Activated gamma-delta T cell treated with Interleukin-2 at 50 U/mL for 16 hours (primary cell): ENCODE results near the gene ADAM22.
"Not testable (repeated sequence)": the region's sequence is repeated elsewhere in the genome, so short reads cannot be mapped to it uniquely, and the experiment has no call there.

Experiments
- DNase-seq: peaks from one replicate; pipeline ENCODE4 v3.0.0-alpha.2; 2020

The ADAM22 gene, protein sequence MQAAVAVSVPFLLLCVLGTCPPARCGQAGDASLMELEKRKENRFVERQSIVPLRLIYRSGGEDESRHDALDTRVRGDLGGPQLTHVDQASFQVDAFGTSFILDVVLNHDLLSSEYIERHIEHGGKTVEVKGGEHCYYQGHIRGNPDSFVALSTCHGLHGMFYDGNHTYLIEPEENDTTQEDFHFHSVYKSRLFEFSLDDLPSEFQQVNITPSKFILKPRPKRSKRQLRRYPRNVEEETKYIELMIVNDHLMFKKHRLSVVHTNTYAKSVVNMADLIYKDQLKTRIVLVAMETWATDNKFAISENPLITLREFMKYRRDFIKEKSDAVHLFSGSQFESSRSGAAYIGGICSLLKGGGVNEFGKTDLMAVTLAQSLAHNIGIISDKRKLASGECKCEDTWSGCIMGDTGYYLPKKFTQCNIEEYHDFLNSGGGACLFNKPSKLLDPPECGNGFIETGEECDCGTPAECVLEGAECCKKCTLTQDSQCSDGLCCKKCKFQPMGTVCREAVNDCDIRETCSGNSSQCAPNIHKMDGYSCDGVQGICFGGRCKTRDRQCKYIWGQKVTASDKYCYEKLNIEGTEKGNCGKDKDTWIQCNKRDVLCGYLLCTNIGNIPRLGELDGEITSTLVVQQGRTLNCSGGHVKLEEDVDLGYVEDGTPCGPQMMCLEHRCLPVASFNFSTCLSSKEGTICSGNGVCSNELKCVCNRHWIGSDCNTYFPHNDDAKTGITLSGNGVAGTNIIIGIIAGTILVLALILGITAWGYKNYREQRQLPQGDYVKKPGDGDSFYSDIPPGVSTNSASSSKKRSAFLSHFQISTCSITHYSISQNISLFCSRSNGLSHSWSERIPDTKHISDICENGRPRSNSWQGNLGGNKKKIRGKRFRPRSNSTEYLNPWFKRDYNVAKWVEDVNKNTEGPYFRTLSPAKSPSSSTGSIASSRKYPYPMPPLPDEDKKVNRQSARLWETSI

DNA sequence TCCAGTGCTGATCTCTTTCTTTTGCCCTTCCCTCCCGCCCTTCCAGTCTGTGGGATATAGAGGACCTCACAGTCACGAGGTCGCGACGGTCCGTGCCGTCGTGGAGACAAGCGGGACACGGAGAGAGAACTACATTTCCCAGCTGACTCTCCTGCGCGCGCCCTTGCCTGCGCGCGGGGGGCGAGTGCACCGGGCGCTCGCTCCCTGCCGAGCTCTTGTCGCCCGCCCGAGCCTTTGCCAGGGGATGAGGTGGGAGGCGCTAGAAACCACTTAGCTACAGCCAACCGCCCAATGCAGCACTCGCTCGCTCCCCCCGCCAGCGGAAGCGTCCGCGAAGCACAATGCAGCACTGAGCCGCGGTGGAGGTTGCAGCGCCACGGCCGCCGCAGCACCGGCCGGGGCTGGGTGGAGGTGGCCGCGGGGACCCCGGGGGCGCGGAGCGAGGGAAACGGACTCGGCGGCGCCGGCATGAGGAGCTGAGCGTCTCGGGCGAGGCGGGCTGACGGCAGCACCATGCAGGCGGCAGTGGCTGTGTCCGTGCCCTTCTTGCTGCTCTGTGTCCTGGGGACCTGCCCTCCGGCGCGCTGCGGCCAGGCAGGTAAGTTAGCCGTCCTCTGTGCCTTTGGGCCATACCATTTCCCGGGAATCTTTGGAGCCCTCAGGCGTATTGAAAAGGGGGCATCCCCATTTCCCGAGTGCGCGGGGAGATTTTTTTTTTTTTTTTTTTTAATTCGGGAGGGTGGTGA is at the start of gene ADAM22:
ADAM22 (plus strand) TSS at position 299 of the 746 bp plus-strand sequence; CDS start at position 514, 215 bp downstream.
- DNase-seq: peak; percentile 85

DNA sequence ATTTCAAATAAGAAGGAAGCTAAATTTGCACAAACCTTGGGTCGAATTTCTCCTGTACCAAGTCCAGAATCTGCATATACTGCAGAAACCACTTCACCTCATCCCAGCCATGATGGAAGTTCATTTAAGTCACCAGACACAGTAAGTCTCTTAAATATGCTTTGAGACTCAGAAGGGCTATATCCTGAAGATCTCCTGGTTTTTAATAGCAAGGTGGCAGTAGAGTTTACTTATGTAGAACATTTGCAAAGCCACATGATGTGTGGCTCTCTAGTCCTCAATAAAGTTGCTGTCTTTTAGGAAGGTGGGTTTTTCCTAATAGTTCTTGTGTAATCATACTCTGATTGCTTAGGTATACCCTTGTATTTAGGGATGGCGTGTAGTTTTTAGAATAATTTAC is 49.0 kb upstream of the ADAM22 start:
- DNase-seq: no peak

DNA sequence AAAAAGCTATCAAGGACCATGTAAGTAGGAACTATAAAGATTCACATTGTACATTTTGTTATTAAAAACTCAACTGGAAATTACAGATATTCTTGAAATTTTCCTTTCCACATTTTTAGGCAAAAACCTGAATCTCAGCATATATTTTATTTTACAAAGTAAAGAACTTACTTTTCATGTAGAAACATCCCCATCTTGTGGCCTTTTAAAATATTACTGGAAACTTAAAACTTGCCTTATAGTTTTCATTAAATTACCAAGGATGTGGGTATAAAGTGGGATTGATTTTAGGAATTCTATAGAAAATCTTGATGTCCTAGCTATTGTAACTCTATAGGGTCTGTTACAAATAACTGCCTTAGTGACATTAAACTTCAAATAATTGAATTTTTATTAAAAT is 47.2 kb upstream of the ADAM22 start:
- DNase-seq: no peak

DNA sequence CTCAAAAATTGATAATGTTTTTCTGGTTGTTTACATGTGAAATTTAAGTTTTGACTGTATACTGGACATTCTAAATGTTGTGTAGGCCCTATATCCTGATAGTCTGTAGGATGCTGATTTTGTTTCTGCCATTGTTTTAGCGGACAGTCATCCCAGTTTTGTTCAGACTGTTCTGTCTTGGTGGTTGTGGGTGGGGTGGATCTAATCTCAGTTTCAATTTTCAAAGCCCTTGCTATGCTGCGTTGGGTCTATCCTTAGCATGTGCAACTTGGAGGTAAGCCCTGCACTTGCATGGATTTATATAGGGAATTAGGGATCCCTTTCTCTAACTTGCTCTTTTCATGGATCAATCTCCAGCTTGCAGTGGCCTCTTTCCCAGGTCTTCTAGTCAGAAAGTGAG is 38.7 kb upstream of the ADAM22 start:
- DNase-seq: no peak

DNA sequence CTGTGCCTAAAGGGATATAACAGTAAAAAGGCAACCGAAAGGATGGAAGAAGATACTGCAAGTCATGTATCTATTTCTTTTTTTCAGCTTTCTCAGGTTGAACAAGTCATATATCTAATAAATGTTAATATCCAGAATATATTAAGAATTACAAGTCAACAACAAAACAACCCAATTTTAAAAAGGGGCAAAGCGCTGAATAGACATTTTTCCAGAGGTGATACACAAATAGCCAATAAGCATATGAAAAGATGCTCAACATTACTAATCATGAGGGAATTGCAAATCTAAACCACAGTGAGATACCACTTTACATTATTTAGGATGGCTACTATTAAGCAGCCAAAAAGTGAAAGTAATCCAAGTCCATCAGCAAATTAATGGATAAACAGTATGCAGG is 34.8 kb upstream of the ADAM22 start:
- no peak for DNase-seq

DNA sequence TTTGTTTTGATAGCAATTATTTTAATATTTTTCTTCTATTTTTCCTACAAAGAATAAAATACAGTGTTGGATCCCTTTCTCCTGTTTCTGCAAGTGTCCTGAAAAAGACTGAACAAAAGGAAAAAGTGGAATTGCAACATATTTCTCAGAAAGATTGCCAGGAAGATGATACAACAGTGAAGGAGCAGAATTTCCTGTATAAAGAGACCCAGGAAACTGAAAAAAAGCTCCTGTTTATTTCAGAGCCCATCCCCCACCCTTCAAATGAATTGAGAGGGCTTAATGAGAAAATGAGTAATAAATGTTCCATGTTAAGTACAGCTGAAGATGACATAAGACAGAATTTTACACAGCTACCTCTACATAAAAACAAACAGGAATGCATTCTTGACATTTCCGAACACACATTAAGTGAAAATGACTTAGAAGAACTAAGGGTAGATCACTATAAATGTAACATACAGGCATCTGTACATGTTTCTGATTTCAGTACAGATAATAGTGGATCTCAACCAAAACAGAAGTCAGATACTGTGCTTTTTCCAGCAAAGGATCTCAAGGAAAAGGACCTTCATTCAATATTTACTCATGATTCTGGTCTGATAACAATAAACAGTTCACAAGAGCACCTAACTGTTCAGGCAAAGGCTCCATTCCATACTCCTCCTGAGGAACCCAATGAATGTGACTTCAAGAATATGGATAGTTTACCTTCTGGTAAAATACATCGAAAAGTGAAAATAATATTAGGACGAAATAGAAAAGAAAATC is 26.7 kb upstream of the ADAM22 start:
- DNase-seq: not testable (repeated sequence)

DNA sequence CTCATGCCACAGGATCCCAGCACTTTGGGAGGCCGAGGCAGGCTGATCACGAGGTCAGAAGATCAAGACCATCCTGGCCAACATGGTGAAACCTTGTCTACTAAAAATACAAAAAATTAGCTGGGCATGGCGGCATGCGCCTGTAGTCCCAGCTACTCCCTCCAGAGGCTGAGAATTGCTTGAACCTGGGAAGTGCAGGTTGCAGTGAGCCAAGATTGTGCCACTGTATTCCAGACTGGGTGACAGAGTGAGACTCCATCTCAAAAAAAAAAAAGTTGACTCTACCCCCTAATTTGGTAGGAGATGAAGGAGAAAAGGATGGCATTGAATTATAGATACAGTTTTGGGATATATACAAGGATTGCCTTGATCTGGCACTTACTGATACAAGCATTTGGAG is 25.2 kb upstream of the ADAM22 start:
- not testable (repeated sequence) for DNase-seq

DNA sequence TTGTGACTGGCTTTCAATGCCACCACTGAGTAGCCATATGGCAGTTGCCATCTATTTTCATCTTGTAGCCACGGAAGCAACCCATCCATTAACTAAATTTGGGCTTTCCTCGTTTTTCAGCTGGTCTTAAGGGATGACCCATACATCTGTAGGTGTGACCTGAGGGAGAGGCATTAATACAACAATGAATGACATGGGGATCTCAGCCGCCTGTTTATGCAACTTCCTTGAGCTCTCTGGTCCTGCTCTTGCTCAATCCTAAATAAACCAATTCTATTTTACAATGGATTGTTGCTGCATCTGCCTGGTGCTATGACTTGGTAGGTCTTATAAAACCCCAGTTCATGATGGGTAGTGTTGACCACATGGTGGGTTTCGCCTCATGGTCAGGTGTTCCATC is 21.9 kb upstream of the ADAM22 start:
- no peak for DNase-seq

DNA sequence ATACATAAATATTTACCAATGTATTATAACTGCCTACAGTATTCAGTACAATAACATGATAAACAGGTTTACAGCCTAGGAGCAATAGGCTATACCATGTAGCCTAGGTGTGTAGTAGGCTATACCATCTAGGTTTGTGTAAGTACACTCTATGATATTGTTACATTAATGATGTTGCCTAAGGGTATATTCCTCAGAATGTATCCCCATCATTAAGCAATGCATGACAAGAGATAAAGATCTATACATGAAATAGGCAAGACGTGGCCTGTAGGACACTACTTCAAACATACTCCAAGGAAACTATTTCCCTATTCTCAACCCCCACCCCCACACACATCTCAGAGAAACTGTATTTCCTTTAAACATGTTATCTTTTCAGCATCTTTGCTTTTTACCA is 15.3 kb upstream of the ADAM22 start:
- no peak for DNase-seq

DNA sequence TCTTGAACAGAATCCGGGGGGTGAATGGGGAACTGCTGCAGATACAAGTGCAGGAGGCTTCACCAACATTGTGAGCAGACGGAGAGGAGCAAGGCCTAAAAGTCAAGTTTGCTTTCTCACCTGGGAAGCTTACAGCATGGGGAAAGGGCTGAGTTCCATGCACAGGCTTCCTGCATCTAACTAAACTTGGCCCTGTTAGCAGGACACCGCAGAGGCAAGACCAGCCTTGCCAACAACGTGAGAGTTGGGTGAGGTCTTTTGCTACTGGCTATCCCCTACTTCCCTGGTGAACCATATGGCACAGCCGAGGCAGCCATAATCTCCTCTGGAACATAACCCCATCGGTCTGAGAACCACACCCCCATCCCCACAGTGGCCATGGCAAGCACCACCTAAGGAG is 14.2 kb upstream of the ADAM22 start:
- no peak for DNase-seq

DNA sequence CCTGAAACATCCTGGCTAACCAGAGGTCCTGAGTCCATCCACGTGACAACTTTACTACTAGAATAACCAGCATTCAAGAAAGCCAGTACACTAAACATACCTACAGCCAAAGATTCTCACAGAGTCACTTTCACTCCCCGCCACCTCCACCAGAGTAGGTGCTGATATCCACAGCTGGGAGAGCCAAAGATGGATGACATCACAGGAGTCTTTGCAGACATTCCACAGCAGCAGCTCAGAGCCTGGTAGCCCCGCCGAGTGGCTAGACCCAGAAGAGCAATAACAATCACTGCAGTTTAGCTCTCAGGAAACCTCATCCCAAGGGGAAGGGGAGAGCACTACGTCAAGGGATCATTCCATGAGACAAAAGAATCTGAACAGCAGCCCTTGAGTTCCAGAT is 13.5 kb upstream of the ADAM22 start:
- no peak for DNase-seq

DNA sequence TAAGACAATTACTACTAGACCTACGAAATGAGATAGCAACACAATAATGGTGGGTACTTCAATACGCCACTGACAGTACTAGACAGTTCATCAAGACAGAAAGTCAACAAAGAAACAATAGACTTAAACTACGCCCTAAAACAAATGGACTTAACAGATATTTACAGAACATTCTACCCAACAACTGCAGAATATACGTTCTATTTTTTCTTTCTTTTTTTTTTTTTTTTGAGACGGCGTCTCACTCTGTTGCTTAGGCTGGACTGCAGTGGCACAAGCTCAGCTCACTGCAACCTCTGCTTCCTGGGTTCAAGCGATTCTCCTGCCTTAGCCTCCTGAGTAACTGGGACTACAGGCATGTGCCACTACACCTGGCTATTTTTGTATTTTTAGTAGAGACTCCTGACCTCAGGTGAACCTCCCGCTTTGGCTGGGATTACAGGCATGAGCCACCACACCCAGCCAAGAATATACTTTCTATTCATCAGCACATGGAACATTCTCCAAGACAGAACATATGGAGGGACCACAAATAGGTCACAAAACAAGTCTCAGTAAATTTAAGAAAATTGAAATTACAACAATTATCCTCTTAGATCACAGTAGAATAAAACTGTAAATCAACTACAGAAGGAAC is 11.2 kb upstream of the ADAM22 start:
- DNase-seq: not testable (repeated sequence)

DNA sequence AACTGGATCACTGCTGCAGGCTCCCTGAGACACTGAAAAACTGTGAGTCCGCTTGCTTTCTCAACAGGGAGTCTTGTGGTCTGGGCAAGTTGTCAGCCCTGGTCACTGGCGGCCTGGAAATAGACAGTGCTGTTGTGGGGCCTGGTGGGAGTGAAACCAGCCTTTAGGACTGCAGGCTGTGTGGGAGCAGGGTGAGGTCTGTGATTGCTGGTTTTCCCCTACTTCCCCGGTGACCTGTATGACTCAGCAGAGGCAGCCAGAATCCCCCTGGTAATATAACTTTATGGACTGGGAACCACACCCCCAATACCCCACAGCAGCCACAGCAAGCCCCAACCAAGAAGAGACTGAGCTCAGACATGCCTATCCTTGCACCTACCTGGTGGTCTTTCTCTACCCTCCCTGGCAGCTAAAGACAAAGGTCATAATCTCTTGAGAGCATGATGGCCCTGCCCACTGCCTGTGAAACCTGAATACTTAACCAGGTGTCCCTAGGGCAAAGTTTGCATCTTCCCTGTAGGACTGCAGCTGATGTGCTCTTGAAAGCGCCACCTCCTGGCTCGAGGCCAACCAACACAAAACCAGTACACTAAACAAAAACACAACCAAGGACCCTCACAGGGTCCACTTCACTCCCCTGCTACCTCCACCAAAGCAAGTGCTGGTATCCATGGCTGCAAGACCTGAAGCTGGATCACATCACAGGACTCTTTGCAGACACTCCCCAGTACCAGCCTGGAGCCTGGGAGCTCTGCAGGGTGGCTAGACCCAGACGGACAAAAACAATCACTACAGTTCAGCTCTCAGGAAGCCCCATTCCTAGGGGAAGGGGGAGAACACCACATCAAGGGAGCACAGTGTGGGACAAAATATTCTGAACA is 7.2 kb upstream of the ADAM22 start:
- DNase-seq: no peak

DNA sequence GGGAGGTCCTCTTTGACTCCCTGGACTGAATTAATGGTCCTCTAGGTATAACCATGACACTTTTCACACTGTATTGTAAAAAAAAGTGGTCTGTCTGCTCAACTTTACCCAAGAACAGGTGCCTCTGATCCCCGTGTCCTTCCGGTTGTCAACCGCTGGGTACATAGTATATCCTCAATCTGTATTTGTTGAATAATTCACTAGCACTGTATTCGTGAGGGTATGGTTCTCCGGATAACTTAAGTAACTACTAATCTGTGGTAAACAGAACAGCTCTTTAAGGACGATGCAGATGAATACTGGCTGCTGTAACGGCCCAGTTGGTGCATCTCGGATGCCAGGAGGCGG is 472 bp upstream of the ADAM22 start:
- no peak for DNase-seq

DNA sequence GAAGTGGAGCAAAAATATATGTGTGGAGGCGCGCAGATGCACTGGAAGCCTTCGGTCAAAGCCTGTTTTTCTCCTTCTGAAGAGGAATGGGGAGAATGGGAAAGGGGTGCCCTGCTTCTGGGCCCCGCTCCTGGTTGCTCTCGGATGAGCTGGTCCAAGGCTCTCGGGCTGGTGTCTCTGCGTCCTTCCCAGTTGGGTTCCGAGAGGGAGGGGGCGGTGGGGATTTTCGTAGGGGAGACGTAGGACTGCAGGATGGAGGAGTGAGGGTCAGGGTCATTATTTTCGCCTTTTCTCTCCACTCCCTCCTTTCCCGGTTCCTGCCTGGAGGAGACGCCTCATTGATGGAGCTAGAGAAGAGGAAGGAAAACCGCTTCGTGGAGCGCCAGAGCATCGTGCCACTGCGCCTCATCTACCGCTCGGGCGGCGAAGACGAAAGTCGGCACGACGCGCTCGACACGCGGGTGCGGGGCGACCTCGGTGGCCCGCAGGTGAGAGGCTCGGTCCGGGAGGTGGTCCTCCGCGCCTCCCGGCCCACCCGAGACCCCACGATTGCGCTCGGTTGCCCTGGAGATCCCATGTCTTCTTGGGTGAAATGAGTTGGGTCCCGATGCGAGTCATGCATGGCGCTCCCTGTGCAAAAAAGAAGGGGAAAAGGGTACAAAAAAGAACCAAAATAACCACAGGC is 790 bp downstream of the ADAM22 start:
- no peak for DNase-seq

DNA sequence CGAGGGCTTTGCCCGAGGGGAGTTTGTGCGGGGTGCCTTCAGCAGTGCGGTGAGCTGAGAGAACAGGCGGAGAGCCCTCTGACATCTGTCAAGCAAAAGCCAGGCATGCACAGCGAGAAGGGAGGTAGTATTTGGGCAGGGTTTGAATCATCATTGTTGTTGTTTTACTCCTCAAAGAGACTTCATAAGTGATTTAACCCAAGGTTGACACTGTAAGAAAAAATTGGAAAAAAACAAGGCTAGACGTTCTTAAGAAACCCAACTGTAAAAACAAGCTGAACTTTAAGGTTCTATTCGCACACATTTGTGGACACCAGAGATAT is 1.3 kb downstream of the ADAM22 start:
- DNase-seq: no peak

DNA sequence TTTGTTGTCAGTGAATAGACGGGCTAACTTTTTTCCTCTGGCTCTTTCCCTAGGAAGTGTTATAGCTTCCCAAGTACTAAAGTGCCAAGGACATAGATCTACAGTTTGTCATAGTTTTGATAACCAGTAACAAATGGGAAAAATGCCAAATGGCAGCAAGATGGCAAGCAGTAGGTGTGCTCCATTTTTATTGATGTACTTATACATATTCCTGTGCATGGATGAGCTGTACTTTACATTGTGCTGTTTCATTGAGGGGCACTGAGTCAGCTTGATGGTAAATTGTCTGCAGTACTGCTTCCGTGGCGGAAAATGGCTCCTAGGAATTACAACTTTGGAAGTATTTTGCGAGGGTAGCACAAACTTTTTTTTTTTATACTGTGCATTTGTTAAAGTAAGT is 7.1 kb downstream of the ADAM22 start:
- no peak for DNase-seq

DNA sequence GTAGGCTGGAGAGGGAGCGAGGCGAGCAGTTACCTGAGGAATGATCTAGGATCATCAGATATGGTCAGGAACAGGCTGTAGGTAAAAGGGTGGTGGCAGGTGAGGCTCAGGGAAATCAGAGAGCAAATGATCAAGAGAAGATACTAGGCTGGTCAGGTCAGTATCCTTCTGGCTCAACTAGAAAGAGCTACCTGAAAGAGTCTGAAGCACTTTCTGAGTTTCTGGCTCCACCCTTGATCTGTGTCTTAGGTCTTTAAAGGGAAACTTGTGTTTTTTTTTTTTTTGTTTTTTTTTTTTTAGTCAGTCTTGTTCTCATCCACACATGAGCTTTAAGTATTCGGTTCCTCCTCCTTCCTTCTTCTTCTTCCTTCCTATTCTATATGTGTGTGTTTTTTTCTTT is 10.5 kb downstream of the ADAM22 start:
- DNase-seq: no peak

DNA sequence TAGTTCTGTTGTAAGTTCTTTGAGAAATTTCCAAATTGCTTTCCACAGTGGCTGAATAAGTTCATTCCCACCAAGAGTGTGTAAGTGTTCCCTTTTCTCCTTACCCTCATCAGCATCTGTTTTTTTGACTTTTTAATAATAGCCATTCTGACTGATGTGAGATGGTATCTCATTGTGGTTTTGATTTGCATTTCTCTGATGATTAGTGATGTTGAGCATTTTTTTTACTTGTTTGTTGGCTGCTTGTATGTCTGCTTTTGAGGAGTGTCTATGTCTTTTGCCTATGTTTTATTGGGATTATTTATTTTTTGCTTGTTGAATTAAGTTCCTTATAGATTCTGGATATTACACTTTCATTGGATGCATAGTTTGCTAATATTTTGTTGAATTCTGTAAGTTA is 11.9 kb downstream of the ADAM22 start:
- not testable (repeated sequence) for DNase-seq

DNA sequence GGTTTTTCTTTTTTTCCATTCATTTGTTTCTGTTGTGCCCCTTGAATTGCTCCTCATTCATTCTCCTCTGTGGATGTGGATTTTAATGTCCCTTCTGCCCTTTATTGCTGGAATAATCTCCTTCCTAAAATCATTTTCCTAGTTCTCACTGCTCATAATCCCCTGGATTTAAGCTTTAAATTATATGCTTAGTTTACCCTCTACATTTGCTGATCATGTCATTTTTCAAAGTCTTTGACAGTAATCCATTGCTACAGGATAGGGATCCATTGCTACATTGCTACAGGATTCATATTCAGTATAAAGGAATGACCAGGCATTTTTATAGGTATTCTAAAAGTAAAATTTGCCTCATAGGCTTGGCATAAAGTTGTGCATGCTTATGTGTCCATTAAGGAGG is 14.3 kb downstream of the ADAM22 start:
- DNase-seq: no peak

DNA sequence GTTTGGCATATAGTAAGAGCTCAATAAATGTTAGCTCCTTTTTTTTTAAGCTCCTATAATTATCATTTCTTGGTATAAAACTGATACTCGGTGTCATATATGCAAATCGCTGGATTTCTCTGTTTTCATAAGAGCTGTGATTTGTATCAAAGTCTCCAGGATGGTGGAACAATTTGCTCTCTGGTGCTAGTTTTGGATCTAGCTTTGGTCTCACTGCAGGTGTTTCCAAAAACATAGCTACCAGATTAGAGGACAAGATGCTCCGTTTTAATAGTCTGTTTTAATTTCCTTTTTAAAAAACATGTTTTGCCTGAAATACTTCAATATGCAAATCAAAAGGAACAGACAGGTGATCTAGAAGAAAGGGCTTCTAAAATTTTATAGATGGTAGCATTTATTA is 25.3 kb downstream of the ADAM22 start:
- DNase-seq: no peak
